ENCODE measurements around the gene CDH23.

GRCh38 chr10:71779641-71780040 is 382.9 kb downstream of the CDH23 start:
- TF ChIP-seq CTCF (IDR thresholded peaks at IDR 0.05; ENCODE audit: low read length): no peak
- no peak for TF ChIP-seq EZH2 (optimal IDR thresholded peaks at IDR 0.05; ENCODE audit: low read depth, low read length)
- no peak for TF ChIP-seq EZH2phosphoT487 (IDR thresholded peaks at IDR 0.05; ENCODE audit: low read length)

Data from MM.1S (cell line).